ENCODE data around the gene NANOS3. TPM values are rescaled to one million over a fixed set of nuclear protein-coding genes. Genes with fewer than 3 reads are reported as not detected.

Gene NANOS3
- total and polyA plus RNA-seq, 9 of the 15 experiments (the other 6 are each of a cell fraction or from before 2014, with no cell fraction given), result not detected

DNA sequence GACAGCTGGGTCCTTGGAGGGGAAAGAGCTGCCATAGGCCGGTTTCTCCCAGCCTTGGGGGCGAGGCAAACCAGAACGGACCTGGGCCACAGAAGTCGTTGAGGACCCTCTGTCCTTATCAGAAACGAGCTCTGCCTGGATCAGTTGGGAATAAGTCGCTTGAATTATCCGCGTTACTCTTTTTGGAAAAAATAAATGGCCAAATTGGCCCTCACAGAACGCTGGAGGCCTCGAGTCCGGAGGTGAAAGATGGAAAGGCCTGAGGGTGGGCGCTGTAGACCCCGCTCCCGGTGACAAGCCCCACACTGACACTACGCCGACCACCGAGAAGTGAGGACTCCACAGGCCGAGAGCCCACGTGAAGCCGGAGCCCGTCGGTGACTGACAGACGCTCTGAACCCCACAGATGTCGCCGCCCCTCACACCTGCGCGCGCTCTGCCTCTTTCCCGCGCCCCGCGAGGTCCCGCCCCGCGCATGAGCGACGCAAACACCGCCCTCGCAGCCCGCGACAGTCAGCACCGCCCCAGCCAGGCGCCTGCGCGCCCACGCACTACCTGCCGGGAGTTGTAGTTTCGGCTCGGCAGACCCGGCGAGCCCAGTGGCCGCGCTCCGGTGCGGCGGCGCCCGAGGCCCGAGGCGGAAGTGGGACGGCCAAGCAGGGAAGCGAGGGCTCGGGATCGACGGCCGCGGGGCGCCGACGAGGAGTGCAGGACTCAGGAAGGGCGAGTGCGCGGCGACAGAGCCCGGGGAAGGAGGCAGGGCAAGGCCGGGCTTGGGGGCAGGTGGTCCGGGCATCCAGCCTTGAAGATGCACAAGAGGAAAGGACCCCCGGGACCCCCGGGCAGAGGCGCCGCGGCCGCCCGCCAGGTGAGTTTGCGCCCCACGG, 28.9 kb downstream of the NANOS3 start, which contains the start of the genes BRME1 and CC2D1A (continued):
- TF ChIP-seq, protein P1, sequence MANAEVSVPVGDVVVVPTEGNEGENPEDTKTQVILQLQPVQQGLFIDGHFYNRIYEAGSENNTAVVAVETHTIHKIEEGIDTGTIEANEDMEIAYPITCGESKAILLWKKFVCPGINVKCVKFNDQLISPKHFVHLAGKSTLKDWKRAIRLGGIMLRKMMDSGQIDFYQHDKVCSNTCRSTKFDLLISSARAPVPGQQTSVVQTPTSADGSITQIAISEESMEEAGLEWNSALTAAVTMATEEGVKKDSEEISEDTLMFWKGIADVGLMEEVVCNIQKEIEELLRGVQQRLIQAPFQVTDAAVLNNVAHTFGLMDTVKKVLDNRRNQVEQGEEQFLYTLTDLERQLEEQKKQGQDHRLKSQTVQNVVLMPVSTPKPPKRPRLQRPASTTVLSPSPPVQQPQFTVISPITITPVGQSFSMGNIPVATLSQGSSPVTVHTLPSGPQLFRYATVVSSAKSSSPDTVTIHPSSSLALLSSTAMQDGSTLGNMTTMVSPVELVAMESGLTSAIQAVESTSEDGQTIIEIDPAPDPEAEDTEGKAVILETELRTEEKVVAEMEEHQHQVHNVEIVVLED (CRISPR knock-in tag; IDR thresholded peaks at IDR 0.05), result peak; percentile 90
- TF ChIP-seq NR1H2 (CRISPR knock-in tag; IDR thresholded peaks at IDR 0.05) (peak; percentile 36; the same call in 1 of the 2 replicates), PHB2 (IDR thresholded peaks at IDR 0.05; ENCODE audit: low read depth) (no peak), MNT (conservative IDR thresholded peaks at IDR 0.05) (peak; percentile 39 to 79; a peak in 2 of 4 replicates), ZSCAN29 (IDR thresholded peaks at IDR 0.05) (no peak), NKRF (IDR thresholded peaks at IDR 0.05; ENCODE audit: borderline replicate concordance) (no peak), ZNF316 (IDR thresholded peaks at IDR 0.05) (no peak), ZNF124 (CRISPR knock-in tag; IDR thresholded peaks at IDR 0.05) (no peak), MED1 (CRISPR knock-in tag; IDR thresholded peaks at IDR 0.05; ENCODE audit: borderline replicate concordance) (no peak), ZKSCAN3 (CRISPR knock-in tag; IDR thresholded peaks at IDR 0.05) (no peak), ZNF140 (CRISPR knock-in tag; IDR thresholded peaks at IDR 0.05) (no peak), ZNF133 (CRISPR knock-in tag; IDR thresholded peaks at IDR 0.05) (no peak), RUNX1 (IDR thresholded peaks at IDR 0.05; ENCODE audit: low read depth) (no peak), GATAD2B (IDR thresholded peaks at IDR 0.05; ENCODE audit: borderline replicate concordance) (no peak), DMBX1 (CRISPR knock-in tag; IDR thresholded peaks at IDR 0.05; ENCODE audit: borderline replicate concordance) (peak; percentile 63; the same call in 1 of the 2 replicates), MTA2 (IDR thresholded peaks at IDR 0.05; ENCODE audit: low read depth) (no peak), CBX2 (IDR thresholded peaks at IDR 0.05; ENCODE audit: insufficient read depth, low read length, poor library complexity, severe bottlenecking) (no peak), ZFX (CRISPR knock-in tag; IDR thresholded peaks at IDR 0.05) (peak; percentile 91), ZNF431 (CRISPR knock-in tag; IDR thresholded peaks at IDR 0.05) (peak; percentile 78)
- TF ChIP-seq, protein P2, sequence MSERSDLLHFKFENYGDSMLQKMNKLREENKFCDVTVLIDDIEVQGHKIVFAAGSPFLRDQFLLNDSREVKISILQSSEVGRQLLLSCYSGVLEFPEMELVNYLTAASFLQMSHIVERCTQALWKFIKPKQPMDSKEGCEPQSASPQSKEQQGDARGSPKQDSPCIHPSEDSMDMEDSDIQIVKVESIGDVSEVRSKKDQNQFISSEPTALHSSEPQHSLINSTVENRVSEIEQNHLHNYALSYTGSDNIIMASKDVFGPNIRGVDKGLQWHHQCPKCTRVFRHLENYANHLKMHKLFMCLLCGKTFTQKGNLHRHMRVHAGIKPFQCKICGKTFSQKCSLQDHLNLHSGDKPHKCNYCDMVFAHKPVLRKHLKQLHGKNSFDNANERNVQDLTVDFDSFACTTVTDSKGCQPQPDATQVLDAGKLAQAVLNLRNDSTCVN (CRISPR knock-in tag; IDR thresholded peaks at IDR 0.05), result no peak
- TF ChIP-seq, protein P3, sequence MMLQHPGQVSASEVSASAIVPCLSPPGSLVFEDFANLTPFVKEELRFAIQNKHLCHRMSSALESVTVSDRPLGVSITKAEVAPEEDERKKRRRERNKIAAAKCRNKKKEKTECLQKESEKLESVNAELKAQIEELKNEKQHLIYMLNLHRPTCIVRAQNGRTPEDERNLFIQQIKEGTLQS (IDR thresholded peaks at IDR 0.05), result no peak
- TF ChIP-seq, protein P3 (CRISPR knock-in tag; conservative IDR thresholded peaks at IDR 0.05), result no peak
